SK-N-MC (cell line): ENCODE measurements around the gene PTPRN2.

Experiments used
- DNase-seq: peaks from one replicate; pipeline ENCODE4 v3.0.0-alpha.2; 2011; ENCODE audit warnings: low read depth, low spot score
- H3K27ac ChIP-seq: fragments of 200-600 bp; sonication (generic); 2 replicates; pipeline ENCODE4 v1.5.1; 2016; ENCODE audit warnings: mixed run types
- H3K36me3 ChIP-seq: fragments of 200-600 bp; sonication (generic); 2 replicates; pipeline ENCODE4 v1.6.1; 2017; ENCODE audit warnings: antibody characterized with exemption, low read length, mixed read lengths; ENCODE audit not compliant: insufficient read depth
- H3K4me3 ChIP-seq: fragments of 200-600 bp; sonication (generic); 2 replicates; pipeline ENCODE4 v1.5.1; 2016
- H3K9ac ChIP-seq: fragments of 200-600 bp; sonication (generic); 2 replicates; pipeline ENCODE4 v1.8.0; 2017; ENCODE audit warnings: mixed run types, mixed read lengths; ENCODE audit not compliant: insufficient read length
- H3K9me3 ChIP-seq: fragments of 200-600 bp; sonication (generic); 2 replicates; pipeline ENCODE4 v1.6.1; 2017; ENCODE audit warnings: low read depth, mild to moderate bottlenecking, antibody characterized with exemption, low read length, moderate library complexity, mixed read lengths
- EZH2 ChIP-seq: fragments of 200-600 bp; sonication (generic); IDR thresholded peaks from one replicate; pipeline ENCODE4 v1.6.1; 2017; ENCODE audit warnings: antibody characterized with exemption
- FOXP2 ChIP-seq: optimal IDR thresholded peaks from 2 replicates; pipeline ENCODE3; 2011; ENCODE audit warnings: mild to moderate bottlenecking, moderate library complexity; ENCODE audit not compliant: insufficient read depth; ENCODE audit errors: extremely low read length, control extremely low read depth
- POLR2AphosphoS5 ChIP-seq: IDR thresholded peaks from 2 replicates; pipeline ENCODE4 v1.6.1; 2012; ENCODE audit warnings: mild to moderate bottlenecking, low read depth, low read length, borderline replicate concordance

Gene PTPRN2

DNA sequence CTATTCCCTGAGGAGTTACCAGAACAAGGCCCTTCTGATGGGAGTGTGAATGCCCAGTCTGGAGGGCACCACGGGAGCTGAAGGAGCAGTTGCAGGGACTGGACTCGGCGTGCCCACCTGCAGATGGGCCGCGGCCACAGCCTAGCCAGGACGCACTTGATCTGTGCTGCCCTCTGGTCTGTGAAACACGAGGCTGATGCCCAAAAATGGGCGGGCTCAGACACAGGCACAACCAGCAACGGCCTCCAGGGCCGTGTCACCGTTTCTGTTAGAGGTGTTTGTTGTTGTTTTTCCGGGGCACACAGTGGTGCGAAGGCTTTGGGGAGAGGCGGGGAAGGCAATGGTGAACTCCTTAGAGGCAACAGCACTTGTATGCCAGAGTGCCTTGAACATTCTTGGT is 1015.0 kb downstream of the PTPRN2 start:
- no peak for DNase-seq
- no peak overlapping the region for H3K27ac ChIP-seq
- no peak overlapping the region for H3K4me3 ChIP-seq
- TF ChIP-seq FOXP2 (no peak), EZH2 (no peak), POLR2AphosphoS5 (no peak)
- H3K9ac ChIP-seq = no peak overlapping the region
- H3K36me3 ChIP-seq = no peaks in the 10 kb centered on the region
- no peaks in the 10 kb centered on the region for H3K9me3 ChIP-seq

DNA sequence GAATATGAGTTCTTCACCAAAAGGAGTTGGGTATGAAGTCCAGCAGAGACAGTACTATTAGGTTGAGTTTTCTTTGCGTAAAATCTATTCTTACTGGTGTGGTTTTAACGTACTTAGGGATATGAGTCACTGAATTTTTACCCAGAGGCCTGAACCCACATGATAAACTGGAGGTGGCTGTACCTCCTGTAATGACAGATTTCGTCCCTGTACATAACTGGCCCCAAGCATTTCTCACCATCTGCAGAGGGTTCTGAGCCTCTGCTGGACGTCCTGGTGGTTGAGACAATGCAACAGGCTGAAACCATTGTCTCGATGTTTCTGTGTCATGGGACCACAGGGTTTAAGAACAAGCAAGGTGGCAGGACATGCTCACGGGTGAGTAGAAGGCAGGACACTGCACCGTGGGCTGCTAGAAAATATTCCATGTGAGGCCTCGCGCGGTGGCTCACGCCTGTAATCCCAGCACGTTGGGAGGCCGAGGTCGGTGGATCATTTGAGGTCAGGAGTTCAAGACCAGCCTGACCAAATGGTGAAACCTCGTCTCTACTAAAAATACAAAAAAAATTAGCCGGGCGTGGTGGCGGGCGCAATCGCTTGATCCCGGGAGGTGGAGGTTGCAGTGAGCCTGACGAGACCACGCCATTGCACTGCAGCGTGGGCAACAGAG is 1017.0 kb downstream of the PTPRN2 start:
- H3K27ac ChIP-seq = no peak overlapping the region
- TF ChIP-seq FOXP2 = no peak
- TF ChIP-seq EZH2 = no peak
- no peak for DNase-seq

DNA sequence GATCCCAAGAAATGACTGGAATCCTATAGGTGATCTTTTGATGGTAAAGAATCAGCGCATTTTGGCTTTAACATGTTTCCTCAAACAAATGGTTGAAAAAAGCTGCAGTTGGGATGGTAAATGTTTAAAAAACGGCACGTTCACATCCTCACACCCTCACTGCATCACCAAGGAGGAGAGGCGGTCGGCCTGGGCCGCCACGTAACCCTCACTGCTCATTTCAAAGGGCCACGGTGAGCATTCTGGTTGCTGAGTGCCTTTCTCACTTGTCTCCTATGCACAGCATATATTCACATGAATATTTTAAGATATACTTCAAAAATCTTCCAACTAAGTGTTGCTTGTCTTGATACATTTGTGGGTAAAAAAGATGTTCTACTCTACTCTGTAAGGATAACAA is 1017.7 kb downstream of the PTPRN2 start:
- H3K9me3 ChIP-seq = no peaks in the 10 kb centered on the region
- no peaks in the 10 kb centered on the region for H3K36me3 ChIP-seq
- no peak for TF ChIP-seq FOXP2
- TF ChIP-seq POLR2AphosphoS5 = no peak
- TF ChIP-seq EZH2 = no peak
- no peak for DNase-seq
- no peak overlapping the region for H3K27ac ChIP-seq
- H3K9ac ChIP-seq = no peak overlapping the region
- no peak overlapping the region for H3K4me3 ChIP-seq

More for the DNA sequence above, 1017.0 kb downstream of the PTPRN2 start:
- Histone ChIP-seq H3K4me3 (no peak overlapping the region), H3K9ac (no peak overlapping the region), H3K36me3 (no peaks in the 10 kb centered on the region), H3K9me3 (no peaks in the 10 kb centered on the region)

DNA sequence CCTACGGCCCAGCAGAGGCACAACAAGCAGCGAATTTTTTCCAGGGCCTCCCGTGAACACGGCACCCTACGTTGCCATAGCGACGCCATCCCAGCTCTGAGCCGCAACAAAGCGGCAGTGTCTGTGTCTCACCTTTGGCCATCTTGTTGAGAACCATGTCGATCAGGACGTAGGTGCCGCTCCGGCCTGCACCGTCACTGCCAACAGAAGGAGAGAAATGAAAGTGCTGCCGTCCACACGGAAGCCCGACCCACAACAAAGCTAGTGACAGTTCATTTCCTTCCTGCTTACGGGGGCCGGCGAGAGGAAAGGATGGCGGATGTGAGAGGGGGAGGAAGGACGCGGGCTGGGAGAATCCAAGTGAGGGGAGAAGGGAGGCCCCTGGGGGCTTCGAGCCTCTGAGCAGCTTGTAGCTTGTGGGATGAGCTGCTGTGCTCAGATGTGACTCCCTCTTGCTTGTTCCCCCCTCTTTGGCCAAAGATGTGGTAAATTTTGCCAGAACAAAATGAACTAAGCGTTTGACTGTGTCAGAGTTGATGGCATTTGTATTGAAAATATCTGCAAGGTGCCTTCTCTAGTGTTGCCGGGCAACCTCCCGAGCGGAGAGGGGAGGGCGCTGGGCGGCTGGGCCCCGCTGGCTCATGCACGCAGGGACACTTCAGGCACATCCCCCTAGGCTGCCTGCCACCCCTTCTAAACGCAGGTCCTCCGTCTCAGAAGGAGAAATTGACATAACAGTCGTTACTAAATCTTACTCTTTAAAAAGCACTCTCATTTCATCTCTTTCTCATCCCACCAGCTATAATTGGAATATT is 1018.6 kb downstream of the PTPRN2 start:
- no peak for DNase-seq
- Histone ChIP-seq H3K9me3 (no peaks in the 10 kb centered on the region), H3K4me3 (no peak overlapping the region), H3K36me3 (no peaks in the 10 kb centered on the region), H3K27ac (no peak overlapping the region), H3K9ac (no peak overlapping the region)
- no peak for TF ChIP-seq EZH2
- no peak for TF ChIP-seq FOXP2
- TF ChIP-seq POLR2AphosphoS5 = no peak

DNA sequence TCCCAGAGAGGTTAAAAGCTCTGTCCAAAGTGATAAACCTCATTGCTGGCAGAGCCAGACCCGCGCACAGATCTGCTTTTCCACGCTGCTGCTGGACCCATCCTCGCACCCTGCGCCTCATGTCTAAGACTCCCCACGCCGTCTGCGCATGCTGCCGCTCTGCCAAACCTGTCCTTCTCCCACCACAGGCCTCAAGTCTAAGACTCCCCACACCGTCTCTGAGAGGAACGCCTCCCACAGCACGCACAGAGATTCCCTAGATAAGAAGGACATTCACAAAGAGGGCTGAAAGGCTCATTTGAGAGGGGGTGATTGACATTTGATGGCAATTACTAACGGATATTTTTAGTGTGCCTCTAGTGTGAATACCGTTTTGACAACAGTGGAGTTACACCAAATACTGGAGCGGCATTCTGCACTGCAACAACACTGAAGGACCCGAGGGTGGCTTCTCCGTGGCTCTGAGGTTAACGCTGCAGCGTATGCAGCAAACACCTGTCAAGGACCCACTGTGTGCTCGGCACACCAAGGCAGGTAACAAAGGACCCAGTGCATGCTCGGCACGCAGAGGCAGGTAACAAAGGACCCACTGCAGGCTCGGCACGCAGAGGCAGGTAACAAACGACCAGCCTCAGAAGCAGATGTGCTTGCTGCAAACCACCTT is 1019.4 kb downstream of the PTPRN2 start:
- no peak for DNase-seq
- no peak overlapping the region for H3K4me3 ChIP-seq
- no peaks in the 10 kb centered on the region for H3K36me3 ChIP-seq
- H3K27ac ChIP-seq = no peak overlapping the region
- H3K9me3 ChIP-seq = no peaks in the 10 kb centered on the region
- TF ChIP-seq POLR2AphosphoS5 (no peak), FOXP2 (no peak), EZH2 (no peak)
- H3K9ac ChIP-seq = no peak overlapping the region

DNA sequence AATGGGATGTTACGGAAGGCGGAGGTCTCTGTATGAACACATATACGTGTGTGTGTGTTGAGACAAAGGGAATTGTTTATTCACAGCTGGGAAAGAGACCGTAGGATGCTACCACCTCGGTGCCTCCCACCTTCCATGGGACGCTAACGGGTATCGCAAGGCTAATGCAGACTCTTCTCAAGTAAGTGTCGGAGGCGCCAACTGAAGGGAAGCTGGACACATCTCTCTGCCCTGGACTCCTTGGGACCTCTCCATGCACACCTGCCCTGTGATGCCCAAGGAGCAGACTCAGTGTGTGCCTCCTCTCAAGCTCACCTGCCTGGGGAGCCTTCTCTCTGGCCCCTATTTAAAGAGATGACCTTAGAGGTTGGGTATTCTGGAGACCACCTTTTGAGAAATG is 1020.0 kb downstream of the PTPRN2 start:
- DNase-seq = no peak
- Histone ChIP-seq H3K9ac (no peak overlapping the region), H3K36me3 (no peaks in the 10 kb centered on the region), H3K9me3 (no peaks in the 10 kb centered on the region), H3K4me3 (no peak overlapping the region), H3K27ac (no peak overlapping the region)
- TF ChIP-seq POLR2AphosphoS5 (no peak), EZH2 (no peak), FOXP2 (no peak)

DNA sequence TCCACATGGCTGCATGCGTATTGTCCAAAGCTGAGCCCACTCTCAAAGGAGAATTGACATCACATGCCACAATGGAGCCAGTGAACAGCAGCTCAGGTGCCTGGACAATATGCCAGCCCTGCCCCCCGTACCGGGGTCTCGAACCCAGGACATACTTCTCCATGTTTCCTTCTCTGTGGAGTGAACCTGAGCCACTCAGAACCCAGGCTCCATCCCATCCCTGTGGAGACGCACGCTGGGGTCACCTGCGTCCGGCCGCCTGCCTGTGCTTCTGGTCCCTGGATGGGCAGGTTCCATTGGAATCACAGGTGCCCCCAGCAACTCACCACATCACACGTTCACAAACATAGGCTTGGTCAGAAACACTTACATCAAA is 1021.0 kb downstream of the PTPRN2 start:
- no peak overlapping the region for H3K4me3 ChIP-seq
- no peak for TF ChIP-seq FOXP2
- TF ChIP-seq EZH2 = no peak
- no peak for TF ChIP-seq POLR2AphosphoS5
- no peak overlapping the region for H3K27ac ChIP-seq
- no peaks in the 10 kb centered on the region for H3K36me3 ChIP-seq
- H3K9ac ChIP-seq = no peak overlapping the region
- no peaks in the 10 kb centered on the region for H3K9me3 ChIP-seq
- DNase-seq = no peak

DNA sequence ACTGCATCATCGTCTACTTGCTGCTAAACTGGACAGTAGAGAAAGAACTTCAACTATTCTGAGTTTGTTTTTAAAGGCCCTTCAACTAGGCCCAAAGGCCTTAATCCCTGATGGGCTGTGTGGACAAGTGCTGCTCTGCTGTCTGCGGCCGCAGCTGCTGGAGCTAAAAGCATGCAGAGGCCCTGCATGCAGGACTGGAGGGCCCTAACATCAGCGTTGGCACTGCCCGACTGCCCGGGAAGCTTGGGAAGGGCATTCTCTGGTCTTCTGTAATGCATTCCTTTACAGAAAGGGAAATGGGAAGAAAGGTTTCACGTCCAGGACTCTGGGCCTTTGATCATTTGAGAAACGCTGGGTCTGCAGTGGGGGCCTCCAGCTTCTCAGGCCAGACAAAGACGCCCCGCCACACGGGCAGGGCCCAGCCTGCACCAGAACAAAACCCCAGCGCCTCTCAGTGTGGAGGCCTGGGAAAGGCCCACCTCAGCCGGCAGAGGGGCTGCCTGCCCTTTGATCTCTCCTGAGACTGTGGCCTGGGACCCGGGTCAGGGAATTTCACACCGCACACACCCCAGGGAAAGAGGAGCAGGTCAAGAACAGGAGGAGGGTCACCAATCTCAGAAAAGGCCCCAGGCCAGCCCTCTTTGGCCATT is 1021.5 kb downstream of the PTPRN2 start:
- no peak for TF ChIP-seq EZH2
- TF ChIP-seq POLR2AphosphoS5 = no peak
- no peak for TF ChIP-seq FOXP2
- H3K4me3 ChIP-seq = no peak overlapping the region
- H3K9ac ChIP-seq = no peak overlapping the region
- no peaks in the 10 kb centered on the region for H3K9me3 ChIP-seq
- DNase-seq = no peak
- H3K27ac ChIP-seq = no peak overlapping the region
- no peaks in the 10 kb centered on the region for H3K36me3 ChIP-seq
